PC-3 (cell line): ENCODE results near the gene FKBP14. TPM values are rescaled to one million over a fixed set of nuclear protein-coding genes. Genes with fewer than 3 reads are reported as not detected.
"Not testable (repeated sequence)": the region's sequence is repeated elsewhere in the genome, so short reads cannot be mapped to it uniquely, and the experiment has no call there.

ENCODE experiments used
- ATAC-seq: fragments of 200-7000 bp; cut with Tn5 transposase; 2 replicates; pipeline ENCODE4 v1.9.1; 2020; ENCODE audit warnings: mild to moderate bottlenecking, moderate library complexity
- BruUV-seq: library from RNA; stranded (reverse); fragments of 400-500 nt; replicated peaks from 2 replicates; lab custom pipeline; 2021; lab: Mats Ljungman, UMichigan
- CTCF ChIA-PET: fragments of 300-600 bp; sonication (Branson Sonifier 250); formaldehyde crosslinking; loops from one replicate; lab custom pipeline; 2022; ENCODE audit warnings: antibody characterized with exemption; lab: Charles Lee
- POLR2A ChIA-PET: fragments of 300-600 bp; sonication (Branson Sonifier 250); formaldehyde crosslinking; loops from one replicate; lab custom pipeline; 2022; ENCODE audit warnings: antibody characterized with exemption; ENCODE audit not compliant: unreplicated experiment; lab: Charles Lee
- DNase-seq: peaks from one replicate; pipeline ENCODE4 v3.0.0-alpha.2; 2015
- H2AFZ ChIP-seq: fragments of 300-600 bp; sonication (generic); 2 replicates; pipeline ENCODE4 v1.6.0; 2016; ENCODE audit warnings: antibody characterized with exemption, low read length
- H3F3A ChIP-seq: fragments of 300-600 bp; sonication (generic); one replicate; pipeline ENCODE4 v1.6.0; 2017; ENCODE audit warnings: antibody characterized with exemption, low read length, control low read depth, mild to moderate bottlenecking; ENCODE audit not compliant: unreplicated experiment
- H3K27ac ChIP-seq: fragments of 300-600 bp; sonication (generic); 2 replicates; pipeline ENCODE4 v1.5.1; 2016; ENCODE audit warnings: mild to moderate bottlenecking, low read length
- H3K27me3 ChIP-seq: fragments of 300-600 bp; sonication (generic); 2 replicates; pipeline ENCODE4 v1.6.1; 2016; ENCODE audit warnings: low read length, mixed read lengths
- H3K36me3 ChIP-seq: fragments of 300-600 bp; sonication (generic); 2 replicates; pipeline ENCODE4 v1.6.1; 2016; ENCODE audit warnings: low read depth, mixed run types, low read length, mixed read lengths
- H3K4me1 ChIP-seq: fragments of 300-600 bp; sonication (generic); 2 replicates; pipeline ENCODE4 v1.5.1; 2016; ENCODE audit warnings: low read length; ENCODE audit not compliant: insufficient read depth
- H3K4me2 ChIP-seq: fragments of 300-600 bp; sonication (generic); 2 replicates; pipeline ENCODE4 v1.6.0; 2016; ENCODE audit warnings: low read length
- H3K4me3 ChIP-seq: fragments of 300-600 bp; sonication (generic); 2 replicates; pipeline ENCODE4 v1.5.1; 2016; ENCODE audit warnings: mild to moderate bottlenecking, low read length, mixed read lengths
- H3K79me2 ChIP-seq: fragments of 300-600 bp; sonication (generic); 2 replicates; pipeline ENCODE4 v1.6.1; 2017; ENCODE audit warnings: low read length, mixed read lengths
- H3K9ac ChIP-seq: fragments of 300-600 bp; sonication (generic); 2 replicates; pipeline ENCODE4 v1.6.0; 2016; ENCODE audit warnings: mild to moderate bottlenecking, low read length
- H3K9me2 ChIP-seq: fragments of 300-600 bp; sonication (generic); replicated peaks from 2 replicates; pipeline ENCODE4 v1.6.1; 2016; ENCODE audit warnings: mixed run types, low read length, mixed read lengths
- H3K9me3 ChIP-seq: fragments of 300-600 bp; sonication (generic); 2 replicates; pipeline ENCODE4 v1.6.1; 2016; ENCODE audit warnings: low read length, mixed read lengths
- H4K20me1 ChIP-seq: fragments of 300-600 bp; sonication (generic); 2 replicates; pipeline ENCODE4 v1.6.1; 2016; ENCODE audit warnings: low read length, mixed read lengths
- CTCF ChIP-seq: fragments of 300-600 bp; sonication (generic); conservative IDR thresholded peaks from 2 replicates; pipeline ENCODE4 v1.5.1; 2017; ENCODE audit warnings: antibody characterized with exemption, low read depth, mild to moderate bottlenecking, low read length
- EZH2 ChIP-seq: fragments of 300-600 bp; sonication (generic); IDR thresholded peaks from one replicate; pipeline ENCODE4 v1.6.1; 2017; ENCODE audit warnings: antibody characterized with exemption, mild to moderate bottlenecking, low read length; ENCODE audit not compliant: unreplicated experiment
- EZH2phosphoT487 ChIP-seq: fragments of 300-600 bp; sonication (generic); IDR thresholded peaks from 2 replicates; pipeline ENCODE4 v1.6.1; 2018; ENCODE audit warnings: mild to moderate bottlenecking, antibody characterized with exemption, low read length, borderline replicate concordance
- intact Hi-C: fragments of 100-400 bp; cut with micrococcal nuclease; formaldehyde crosslinking; loops from 2 replicates; pipeline ENCODE4 v1.9.0; 2023
- total RNA-seq: library from RNA; depleted of rRNA; stranded (reverse); fragments of >200 nt; gene quantifications from 2 replicates; pipeline ENCODE4 v1.2.3, GENCODE V29; 2014

FKBP14 gene
- total RNA-seq, 1 experiment from 2014 or later: 9.0 TPM

- no peaks in the 10 kb centered on the region for H3K9me2 ChIP-seq
- intact Hi-C loops: no loop called here
- peak overlapping the region; percentile 65; the same call in 1 of the 2 replicates for H2AFZ ChIP-seq
- ATAC-seq (peak; percentile 89), DNase-seq (peak; percentile 72)
- ChIA-PET CTCF (interaction anchor here (1.4 kb wide), 1 partner anchor 93 kb away, joined by 4 read pairs; no protein-coding TSS in a partner anchor), POLR2A (interaction anchor here (0.9 kb wide), 1 partner anchor 31 kb away, joined by 3 read pairs; no protein-coding TSS in a partner anchor)
- TF ChIP-seq EZH2phosphoT487: no peak
- no peak for TF ChIP-seq CTCF
- no peak for TF ChIP-seq EZH2
- no peaks in the 10 kb centered on the region for H3K36me3 ChIP-seq
- H4K20me1 ChIP-seq: no peaks in the 10 kb centered on the region
- no peak overlapping the region for H3K9ac ChIP-seq
- no peaks in the 10 kb centered on the region for H3K27me3 ChIP-seq
- no peaks in the 10 kb centered on the region for H3K9me3 ChIP-seq
- H3K79me2 ChIP-seq: peaks cover 39% of the 10 kb centered on the region
- peak overlapping the region; percentile 35; the same call in 1 of the 2 replicates for H3K27ac ChIP-seq
- H3K4me3 ChIP-seq: peak overlapping the region; percentile 42; the same call in 1 of the 2 replicates
- peak overlapping the region; percentile 71 for H3K4me2 ChIP-seq
- peaks cover 21% of the 10 kb centered on the region for H3K4me1 ChIP-seq
- BruUV-seq: no TSS peak
- H3F3A ChIP-seq: no peaks in the 10 kb centered on the region
Observed at GRCh38 chr7:29968683-29969395, 57.7 kb downstream of the FKBP14 start.

DNA sequence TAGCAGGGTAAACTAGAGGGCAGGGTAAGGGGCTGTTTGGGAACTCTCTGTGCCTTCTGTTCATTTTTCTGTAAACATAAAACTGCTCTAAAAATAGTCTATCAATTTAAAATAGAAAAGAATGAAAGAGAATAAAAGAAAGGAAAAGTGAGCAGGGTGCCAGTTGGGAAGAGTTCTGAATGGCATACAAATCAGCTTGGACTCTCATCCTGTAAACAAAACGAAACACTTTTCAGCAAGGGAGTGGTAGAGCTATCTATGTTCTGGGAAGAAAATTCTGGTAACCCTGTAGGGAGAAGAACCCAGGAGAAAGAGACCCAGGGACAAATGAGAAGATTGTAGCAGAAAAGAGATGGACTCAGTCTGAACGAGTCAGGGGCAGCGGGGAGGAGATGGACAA is 61.5 kb downstream of the FKBP14 start:
- no peak for DNase-seq
- Histone ChIP-seq H3K9ac (no peak overlapping the region), H4K20me1 (no peaks in the 10 kb centered on the region), H3K4me1 (peaks cover 19% of the 10 kb centered on the region), H3F3A (no peaks in the 10 kb centered on the region), H3K27me3 (no peaks in the 10 kb centered on the region), H3K4me2 (no peak overlapping the region), H3K27ac (no peak overlapping the region), H3K36me3 (no peaks in the 10 kb centered on the region), H3K79me2 (peaks cover 7% of the 10 kb centered on the region), H3K9me3 (no peaks in the 10 kb centered on the region), H3K4me3 (no peak overlapping the region), H3K9me2 (no peaks in the 10 kb centered on the region), H2AFZ (no peak overlapping the region)
- no TSS peak for BruUV-seq
- no peak for ATAC-seq
- intact Hi-C loops: no loop called here
- CTCF ChIA-PET: no interaction called here
- POLR2A ChIA-PET: no interaction called here
- TF ChIP-seq EZH2: no peak
- TF ChIP-seq CTCF: no peak
- TF ChIP-seq EZH2phosphoT487: no peak

GRCh38 chr7:29962035-29962434 is 64.5 kb downstream of the FKBP14 start:
- Histone ChIP-seq H3K36me3 (no peaks in the 10 kb centered on the region), H3K9me3 (no peaks in the 10 kb centered on the region), H2AFZ (no peak overlapping the region), H4K20me1 (no peaks in the 10 kb centered on the region), H3K27me3 (no peaks in the 10 kb centered on the region), H3K4me2 (no peak overlapping the region), H3K9ac (no peak overlapping the region), H3K4me3 (no peak overlapping the region), H3K9me2 (no peaks in the 10 kb centered on the region), H3K4me1 (no peaks in the 10 kb centered on the region), H3K79me2 (no peaks in the 10 kb centered on the region), H3F3A (no peaks in the 10 kb centered on the region), H3K27ac (no peak overlapping the region)
- POLR2A ChIA-PET: no interaction called here
- intact Hi-C loops: no loop called here
- BruUV-seq: no TSS peak
- CTCF ChIA-PET: no interaction called here
- ATAC-seq (no peak), DNase-seq (no peak)
- TF ChIP-seq EZH2phosphoT487 (no peak), CTCF (no peak), EZH2 (no peak)

- ATAC-seq, BruUV-seq, H2AFZ ChIP-seq, H3K9me3 ChIP-seq, H3K4me1 ChIP-seq, H3K79me2 ChIP-seq, H3K27me3 ChIP-seq, H3K27ac ChIP-seq, H4K20me1 ChIP-seq, H3K36me3 ChIP-seq, H3F3A ChIP-seq, H3K9ac ChIP-seq, H3K4me3 ChIP-seq, CTCF ChIA-PET, H3K4me2 ChIP-seq, intact Hi-C loops, POLR2A ChIA-PET, DNase-seq, H3K9me2 ChIP-seq: not testable (repeated sequence)
Observed at GRCh38 chr7:29961611-29962010, 64.9 kb downstream of the FKBP14 start.
